HG03280 (cell line): ENCODE measurements around the gene PGD.
A peak's percentile ranks its signal among the peaks of the same experiment; 100 is the strongest.
"Not testable (repeated sequence)": the region's sequence is repeated elsewhere in the genome, so short reads cannot be mapped to it uniquely, and the experiment has no call there.

Source experiments
- ATAC-seq: cut with Tn5 transposase; IDR thresholded peaks from one replicate; pipeline ENCODE4 v1.9.1; 2021; ENCODE audit warnings: mild to moderate bottlenecking, moderate library complexity; ENCODE audit not compliant: unreplicated experiment

PGD gene

GRCh38 chr1:10398278-10398733 is 558 bp upstream of the PGD start:
- no peak for ATAC-seq

GRCh38 chr1:10399444-10399941 is 629 bp downstream of the PGD start:
- no peak for ATAC-seq

GRCh38 chr1:10400013-10400412 is 1.1 kb downstream of the PGD start:
- ATAC-seq = no peak

- ATAC-seq = no peak
Observed at GRCh38 chr1:10401281-10401680, 2.4 kb downstream of the PGD start.

GRCh38 chr1:10402729-10403274 is 3.9 kb downstream of the PGD start:
- ATAC-seq = no peak

- ATAC-seq = no peak
Observed at GRCh38 chr1:10407201-10407600, 8.3 kb downstream of the PGD start.

GRCh38 chr1:10415211-10415930 is 16.5 kb downstream of the PGD start:
- ATAC-seq = no peak

- not testable (repeated sequence) for ATAC-seq
Observed at GRCh38 chr1:10415967-10416366, 17.1 kb downstream of the PGD start.

- not testable (repeated sequence) for ATAC-seq
Observed at GRCh38 chr1:10418741-10419140, 19.9 kb downstream of the PGD start.

GRCh38 chr1:10419351-10419750 is 20.5 kb downstream of the PGD start:
- ATAC-seq = no peak

GRCh38 chr1:10421637-10422036 is 22.8 kb downstream of the PGD start:
- ATAC-seq = no peak

GRCh38 chr1:10424034-10424433 is 25.2 kb downstream of the PGD start:
- ATAC-seq = no peak

- ATAC-seq = no peak
Observed at GRCh38 chr1:10424651-10425050, 25.8 kb downstream of the PGD start.

- not testable (repeated sequence) for ATAC-seq
Observed at GRCh38 chr1:10425826-10426534, 27.1 kb downstream of the PGD start.

GRCh38 chr1:10426535-10426848 is 27.6 kb downstream of the PGD start:
- not testable (repeated sequence) for ATAC-seq

- ATAC-seq = no peak
Observed at GRCh38 chr1:10428984-10429383, 30.1 kb downstream of the PGD start.

- ATAC-seq = peak; percentile 2
Observed at GRCh38 chr1:10429868-10430215, 31.0 kb downstream of the PGD start.

- ATAC-seq = peak; percentile 80
Observed at GRCh38 chr1:10430216-10431069, 31.6 kb downstream of the PGD start, which contains the start of gene CENPS. CENPS (plus strand) TSS chr1:10430433; CDS start chr1:10430518, 85 bp downstream.

- ATAC-seq = no peak
Observed at GRCh38 chr1:10431070-10431730, 32.3 kb downstream of the PGD start.

- ATAC-seq = no peak
Observed at GRCh38 chr1:10432910-10433700, 34.2 kb downstream of the PGD start.
